Caki2 (cell line): ENCODE results near the gene GNA14. TPM values are rescaled to one million over a fixed set of nuclear protein-coding genes. Genes with fewer than 3 reads are reported as not detected.
"Not testable (repeated sequence)": the region's sequence is repeated elsewhere in the genome, so short reads cannot be mapped to it uniquely, and the experiment has no call there.

ENCODE experiments used
- DNase-seq: peaks from one replicate; pipeline ENCODE4 v3.0.0-alpha.2; 2015; ENCODE audit warnings: low read depth
- in situ Hi-C: cut with HindIII; loops from 2 replicates; pipeline ENCODE4 v1.10.0; 2016; ENCODE audit warnings: low sequenced_read_pairs, low pct_unique_long_range_greater_than_20kb, mixed read lengths
- total RNA-seq: library from RNA; depleted of rRNA; stranded (reverse); fragments of >200 nt; shearing (Covaris generic); gene quantifications from 2 replicates; pipeline ENCODE4 v1.2.3, GENCODE V29; 2014; ENCODE audit warnings: low replicate concordance

The GNA14 gene
- total RNA-seq, 1 experiment from 2014 or later, result not detected

- in situ Hi-C loops, result no loop called here
- DNase-seq, result no peak
Measured at GRCh38 chr9:77447646-77448045, 200.5 kb downstream of the GNA14 start.

GRCh38 chr9:77442436-77442835, 205.7 kb downstream of the GNA14 start:
- DNase-seq, result no peak
- in situ Hi-C loops, result no loop called here

- in situ Hi-C loops, result not testable (repeated sequence)
Measured at GRCh38 chr9:77441124-77441523, 207.0 kb downstream of the GNA14 start.

GRCh38 chr9:77440057-77440456, 208.1 kb downstream of the GNA14 start:
- in situ Hi-C loops, result no loop called here
- DNase-seq, result no peak

More at GRCh38 chr9:77441124-77441523, 207.0 kb downstream of the GNA14 start:
- not testable (repeated sequence) for DNase-seq

GRCh38 chr9:77438653-77439052, 209.5 kb downstream of the GNA14 start:
- in situ Hi-C loops, result no loop called here

GRCh38 chr9:77435688-77436087, 212.4 kb downstream of the GNA14 start:
- DNase-seq, result no peak
- in situ Hi-C loops, result no loop called here

More at GRCh38 chr9:77438653-77439052, 209.5 kb downstream of the GNA14 start:
- no peak for DNase-seq

- DNase-seq, result no peak
- in situ Hi-C loops, result no loop called here
Measured at GRCh38 chr9:77435277-77435676, 212.8 kb downstream of the GNA14 start.

- peak; percentile 21 for DNase-seq
- in situ Hi-C loops, result no loop called here
Measured at GRCh38 chr9:77433675-77434445, 214.3 kb downstream of the GNA14 start.

GRCh38 chr9:77432053-77432452, 216.1 kb downstream of the GNA14 start:
- no peak for DNase-seq
- in situ Hi-C loops, result no loop called here

GRCh38 chr9:77429928-77430327, 218.2 kb downstream of the GNA14 start:
- DNase-seq, result no peak
- in situ Hi-C loops, result no loop called here

GRCh38 chr9:77427256-77427927, 220.7 kb downstream of the GNA14 start:
- no peak for DNase-seq
- in situ Hi-C loops, result no loop called here

GRCh38 chr9:77426712-77427111, 221.4 kb downstream of the GNA14 start:
- no peak for DNase-seq
- in situ Hi-C loops, result no loop called here

- in situ Hi-C loops, result no loop called here
- no peak for DNase-seq
Measured at GRCh38 chr9:77424993-77425392, 223.1 kb downstream of the GNA14 start.

- no peak for DNase-seq
- in situ Hi-C loops, result no loop called here
Measured at GRCh38 chr9:77423841-77424240, 224.3 kb downstream of the GNA14 start.

GRCh38 chr9:77422969-77423368, 225.2 kb downstream of the GNA14 start:
- in situ Hi-C loops, result no loop called here
- DNase-seq, result no peak

GRCh38 chr9:77421506-77422265, 226.4 kb downstream of the GNA14 start:
- in situ Hi-C loops, result no loop called here
- no peak for DNase-seq

- in situ Hi-C loops, result no loop called here
Measured at GRCh38 chr9:77420641-77421040, 227.5 kb downstream of the GNA14 start.

GRCh38 chr9:77418226-77418625, 229.9 kb downstream of the GNA14 start:
- in situ Hi-C loops, result no loop called here
- DNase-seq, result no peak

More at GRCh38 chr9:77420641-77421040, 227.5 kb downstream of the GNA14 start:
- DNase-seq, result no peak

- DNase-seq, result peak; percentile 1
- in situ Hi-C loops, result no loop called here
Measured at GRCh38 chr9:77417566-77417965, 230.6 kb downstream of the GNA14 start.
